ENCODE measurements around the gene KIF22.

GRCh38 chr16:29756654-29757053, 33.9 kb upstream of the KIF22 start:
- no peak for TF ChIP-seq POLR2A (IDR thresholded peaks at IDR 0.05)
- no peak for TF ChIP-seq CTCF (IDR thresholded peaks at IDR 0.05)

Data from heart left ventricle (tissue), 13 donors.